ENCODE results near the gene EGFL7. TPM values are rescaled to one million over a fixed set of nuclear protein-coding genes. Genes with fewer than 3 reads are reported as not detected.

The EGFL7 gene
- total RNA-seq, 1 experiment from 2014 or later: 38.0 TPM

GRCh38 chr9:136714096-136714892, 51.6 kb downstream of the EGFL7 start:
- Histone ChIP-seq H3K23me2 (ENCODE audit: insufficient read length, low read depth, low read length, poor library complexity, severe bottlenecking) (peaks cover 12% of the 10 kb centered on the region), H4K20me1 (ENCODE audit: control insufficient read depth, insufficient read depth, insufficient read length) (no peaks in the 10 kb centered on the region), H2BK5ac (ENCODE audit: insufficient read length, low read length) (no peak overlapping the region), H3K79me2 (ENCODE audit: insufficient read depth, low read length) (peaks cover 4% of the 10 kb centered on the region; the same call in 1 of the 2 replicates), H3K9me3 (ENCODE audit: control insufficient read depth, low read depth, low read length) (no peaks in the 10 kb centered on the region), H3K14ac (ENCODE audit: insufficient read depth, low read length) (no peak overlapping the region; the same call in 1 of the 2 replicates), H4K91ac (ENCODE audit: insufficient read length, low read depth, low read length) (no peak overlapping the region), H2BK20ac (ENCODE audit: low read depth, low read length, poor library complexity, severe bottlenecking) (no peak overlapping the region), H3K18ac (ENCODE audit: insufficient read length, low read depth, low read length) (no peak overlapping the region), H2AK5ac (ENCODE audit: insufficient read length, low read length) (no peak overlapping the region), H3K9ac (ENCODE audit: extremely low read depth, insufficient read length, low read length) (no peak overlapping the region), H2BK120ac (ENCODE audit: low read depth, low read length, poor library complexity, severe bottlenecking) (no peak overlapping the region), H3K79me1 (ENCODE audit: insufficient read depth, low read depth, low read length, poor library complexity, severe bottlenecking) (peaks cover 8% of the 10 kb centered on the region), H4K5ac (ENCODE audit: insufficient read length, low read depth, low read length) (no peak overlapping the region), H2BK12ac (ENCODE audit: insufficient read length, low read depth, low read length) (no peak overlapping the region), H3K4ac (ENCODE audit: low read depth, low read length) (no peak overlapping the region), H3K27me3 (ENCODE audit: insufficient read depth, low read length) (no peaks in the 10 kb centered on the region), H2AFZ (ENCODE audit: low read length) (no peak overlapping the region), H3T11ph (ENCODE audit: low read length) (no peak overlapping the region), H4K8ac (replicated peaks; ENCODE audit: insufficient read length, low read depth, low read length) (no peak overlapping the region), H3K23ac (ENCODE audit: insufficient read length, low read depth, low read length) (no peak overlapping the region), H3K27ac (ENCODE audit: insufficient read length, low read depth, low read length) (no peak overlapping the region), H3K56ac (ENCODE audit: insufficient read length, low read depth, low read length) (no peak overlapping the region), H2BK15ac (ENCODE audit: low read depth, low read length) (no peak overlapping the region; the same call in 1 of the 2 replicates), H3K4me1 (ENCODE audit: insufficient read depth, low read length) (no peaks in the 10 kb centered on the region; the same call in 1 of the 2 replicates), H3K4me2 (ENCODE audit: insufficient read depth, insufficient read length, low read length) (no peak overlapping the region)
- no peak for DNase-seq
- Mint-ChIP-seq H3K9me3 (no peaks in the 10 kb centered on the region), H3K4me3 (peak overlapping the region in 1 of 2 experiments; percentile 70; a peak in 2 of 5 replicates), H3K27ac (no peak overlapping the region), H3K27me3 (ENCODE audit: low read depth) (peaks cover 25% of the 10 kb centered on the region), H3K36me3 (ENCODE audit: insufficient read depth in 1 of 3, low read depth in 3 of 3) (peaks cover 0 to 5% (median 4%) of the 10 kb centered on the region in 3 experiments; a peak in 3 of 7 replicates), H3K4me1 (peaks cover 3 to 10% of the 10 kb centered on the region in 2 experiments)
- no peak for TF ChIP-seq CTCF (conservative IDR thresholded peaks at IDR 0.05)
- WGBS (ENCODE audit: extremely low coverage, insufficient read length, low lambda C conversion rate): no CpG with 5 or more reads among the region's 17 CpGs

Measured in H9 (cell line).